HG02970 (cell line): ENCODE results near the gene KRTAP10-2.

ENCODE experiments used
- ATAC-seq: cut with Tn5 transposase; IDR thresholded peaks from one replicate; pipeline ENCODE4 v1.9.1; 2021; ENCODE audit warnings: mild to moderate bottlenecking, moderate library complexity, moderate number of reproducible peaks; ENCODE audit not compliant: unreplicated experiment, low FRiP score

Gene KRTAP10-2

GRCh38 chr21:44544566-44544965, 6.7 kb downstream of the KRTAP10-2 start:
- no peak for ATAC-seq

GRCh38 chr21:44542716-44543115, 8.6 kb downstream of the KRTAP10-2 start:
- no peak for ATAC-seq

GRCh38 chr21:44540741-44541288, 10.5 kb downstream of the KRTAP10-2 start:
- ATAC-seq, result no peak

GRCh38 chr21:44539991-44540666, 11.2 kb downstream of the KRTAP10-2 start, which contains the start of gene KRTAP10-1:
TSS of gene KRTAP10-1 (minus strand) at chr21:44540195. CDS start at chr21:44540150, 45 bp downstream.
- ATAC-seq, result no peak

GRCh38 chr21:44539046-44539445, 12.3 kb downstream of the KRTAP10-2 start:
- no peak for ATAC-seq

GRCh38 chr21:44537930-44538911, 13.1 kb downstream of the KRTAP10-2 start:
- no peak for ATAC-seq

- no peak for ATAC-seq
Observed at GRCh38 chr21:44535963-44536362, 15.3 kb downstream of the KRTAP10-2 start.

GRCh38 chr21:44534688-44535087, 16.6 kb downstream of the KRTAP10-2 start:
- no peak for ATAC-seq

- no peak for ATAC-seq
Observed at GRCh38 chr21:44533891-44534627, 17.2 kb downstream of the KRTAP10-2 start.

- no peak for ATAC-seq
Observed at GRCh38 chr21:44533121-44533890, 18.0 kb downstream of the KRTAP10-2 start.

GRCh38 chr21:44532712-44533111, 18.6 kb downstream of the KRTAP10-2 start:
- no peak for ATAC-seq

- no peak for ATAC-seq
Observed at GRCh38 chr21:44531606-44532564, 19.4 kb downstream of the KRTAP10-2 start.

GRCh38 chr21:44530903-44531605, 20.3 kb downstream of the KRTAP10-2 start:
- no peak for ATAC-seq

GRCh38 chr21:44530221-44530902, 20.9 kb downstream of the KRTAP10-2 start:
- no peak for ATAC-seq

GRCh38 chr21:44529503-44530125, 21.7 kb downstream of the KRTAP10-2 start:
- no peak for ATAC-seq

- ATAC-seq, result no peak
Observed at GRCh38 chr21:44529011-44529421, 22.3 kb downstream of the KRTAP10-2 start.

GRCh38 chr21:44528634-44528995, 22.7 kb downstream of the KRTAP10-2 start:
- no peak for ATAC-seq
